Nephron progenitor cell (in vitro differentiated cells): ENCODE measurements around the gene OST4.

Experiments
- DNase-seq: peaks from one replicate; pipeline ENCODE4 v3.0.0; 2021
- H3K27ac Mint-ChIP-seq: 2 replicates; pipeline ENCODE4 v1.8.0; 2021; ENCODE audit warnings: mild to moderate bottlenecking, moderate library complexity, mixed read lengths
- H3K27me3 Mint-ChIP-seq: 2 replicates; pipeline ENCODE4 v1.8.0; 2021; ENCODE audit warnings: mild to moderate bottlenecking, low read depth, mixed read lengths; ENCODE audit not compliant: poor library complexity
- H3K36me3 Mint-ChIP-seq: 2 replicates; pipeline ENCODE4 v1.8.0; 2021; ENCODE audit warnings: low read depth, mixed read lengths
- H3K4me1 Mint-ChIP-seq: 2 replicates; pipeline ENCODE4 v1.8.0; 2021; ENCODE audit warnings: mixed read lengths
- H3K4me3 Mint-ChIP-seq: 2 replicates; pipeline ENCODE4 v1.8.0; 2021; ENCODE audit warnings: mild to moderate bottlenecking, moderate library complexity, mixed read lengths
- H3K9me3 Mint-ChIP-seq: 2 replicates; pipeline ENCODE4 v1.8.0; 2021; ENCODE audit warnings: mild to moderate bottlenecking, moderate library complexity, mixed read lengths
- TF ChIP-seq, protein P1 (sequence below): fragments of 200-600 bp; sonication (generic); IDR thresholded peaks from 2 replicates; pipeline ENCODE4 v1.5.0; 2021; ENCODE audit warnings: antibody characterized with exemption

OST4 gene

DNA sequence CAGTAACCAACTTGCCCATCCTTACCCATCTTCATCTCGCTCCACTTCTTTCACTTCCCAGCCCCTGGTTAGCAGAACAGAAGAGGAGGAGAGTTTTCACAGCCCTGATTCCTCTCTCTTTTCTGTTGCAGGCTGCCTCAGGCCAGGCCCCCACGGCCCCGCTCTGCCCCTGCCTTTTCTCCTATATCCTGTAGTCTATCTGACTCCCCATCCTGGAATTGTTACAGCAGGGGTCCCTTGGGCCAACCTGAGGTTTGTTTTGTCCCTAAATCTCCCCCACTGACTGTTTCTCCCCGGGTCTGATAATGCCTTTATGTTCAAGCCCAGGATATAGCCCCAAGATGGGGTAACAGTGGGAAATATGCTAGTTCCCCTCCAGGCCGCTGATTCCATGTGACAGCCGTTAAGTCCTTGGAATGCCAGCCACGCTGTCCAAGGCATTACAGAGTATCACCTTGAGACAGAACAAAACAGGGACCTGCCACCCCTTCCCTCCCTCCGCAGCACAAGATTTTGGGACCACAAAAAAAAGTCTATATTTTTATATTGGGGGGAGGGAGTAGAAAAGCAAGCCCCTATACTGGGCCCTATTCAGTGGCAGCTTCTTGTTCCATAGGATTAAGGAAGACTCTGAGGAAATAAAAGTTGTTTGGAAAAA lies 1.4 kb downstream of the OST4 start:
- Mint-ChIP-seq H3K4me3 (peak overlapping the region; percentile 99), H3K4me1 (peaks cover 62% of the 10 kb centered on the region), H3K9me3 (no peaks in the 10 kb centered on the region), H3K27ac (peak overlapping the region; percentile 44), H3K36me3 (peaks cover 55% of the 10 kb centered on the region), H3K27me3 (peaks cover 3% of the 10 kb centered on the region)
- TF ChIP-seq, protein P1, sequence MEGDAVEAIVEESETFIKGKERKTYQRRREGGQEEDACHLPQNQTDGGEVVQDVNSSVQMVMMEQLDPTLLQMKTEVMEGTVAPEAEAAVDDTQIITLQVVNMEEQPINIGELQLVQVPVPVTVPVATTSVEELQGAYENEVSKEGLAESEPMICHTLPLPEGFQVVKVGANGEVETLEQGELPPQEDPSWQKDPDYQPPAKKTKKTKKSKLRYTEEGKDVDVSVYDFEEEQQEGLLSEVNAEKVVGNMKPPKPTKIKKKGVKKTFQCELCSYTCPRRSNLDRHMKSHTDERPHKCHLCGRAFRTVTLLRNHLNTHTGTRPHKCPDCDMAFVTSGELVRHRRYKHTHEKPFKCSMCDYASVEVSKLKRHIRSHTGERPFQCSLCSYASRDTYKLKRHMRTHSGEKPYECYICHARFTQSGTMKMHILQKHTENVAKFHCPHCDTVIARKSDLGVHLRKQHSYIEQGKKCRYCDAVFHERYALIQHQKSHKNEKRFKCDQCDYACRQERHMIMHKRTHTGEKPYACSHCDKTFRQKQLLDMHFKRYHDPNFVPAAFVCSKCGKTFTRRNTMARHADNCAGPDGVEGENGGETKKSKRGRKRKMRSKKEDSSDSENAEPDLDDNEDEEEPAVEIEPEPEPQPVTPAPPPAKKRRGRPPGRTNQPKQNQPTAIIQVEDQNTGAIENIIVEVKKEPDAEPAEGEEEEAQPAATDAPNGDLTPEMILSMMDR = no peak
- no peak for DNase-seq

DNA sequence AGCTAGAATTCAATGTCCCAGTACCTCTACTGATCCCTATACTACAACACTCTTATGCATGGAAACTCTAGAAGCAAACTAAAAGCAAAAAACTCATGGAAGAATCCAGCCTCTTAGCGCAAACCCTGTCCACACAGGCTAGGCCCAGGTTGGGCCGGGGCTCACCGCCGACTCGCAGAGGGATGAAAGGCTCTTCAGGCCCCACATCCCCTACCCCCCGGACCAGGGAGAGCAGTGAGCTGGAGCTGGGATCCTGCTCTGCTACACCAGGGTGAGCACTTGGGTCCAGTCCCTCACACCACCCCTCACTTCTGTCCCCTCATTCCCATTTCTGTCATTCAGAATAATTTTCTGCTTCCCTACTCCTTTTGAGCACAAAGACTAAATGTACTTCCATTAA lies 2.0 kb downstream of the OST4 start:
- Mint-ChIP-seq H3K36me3 (peaks cover 61% of the 10 kb centered on the region), H3K27ac (peak overlapping the region; percentile 44), H3K27me3 (peaks cover 3% of the 10 kb centered on the region), H3K9me3 (no peaks in the 10 kb centered on the region), H3K4me3 (peak overlapping the region; percentile 99), H3K4me1 (peaks cover 56% of the 10 kb centered on the region)
- no peak for DNase-seq
- TF ChIP-seq, protein P1 = no peak

DNA sequence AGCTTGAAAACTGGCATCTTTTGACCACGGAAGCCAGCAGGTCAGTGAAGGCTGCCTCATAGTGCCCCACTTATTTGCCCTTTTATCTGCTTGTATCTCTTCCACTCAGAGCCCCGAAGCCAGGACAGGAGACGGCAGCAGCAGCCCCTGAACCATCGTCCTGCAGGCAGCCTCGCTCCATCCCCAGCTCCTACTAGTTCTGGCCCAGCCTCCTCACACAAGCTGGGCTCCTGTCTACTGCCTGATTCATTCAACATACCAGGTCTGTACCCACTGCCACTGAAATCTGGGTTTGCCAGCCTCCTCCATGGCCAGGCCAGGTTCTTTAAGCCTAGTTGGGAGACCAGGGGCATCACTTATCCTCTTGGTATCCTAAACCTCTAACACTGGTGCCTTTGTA lies 4.1 kb downstream of the OST4 start:
- H3K4me1 Mint-ChIP-seq = peaks cover 38% of the 10 kb centered on the region
- H3K27ac Mint-ChIP-seq = no peak overlapping the region
- TF ChIP-seq, protein P1 = no peak
- H3K27me3 Mint-ChIP-seq = peaks cover 3% of the 10 kb centered on the region
- no peak for DNase-seq
- H3K4me3 Mint-ChIP-seq = no peak overlapping the region
- H3K36me3 Mint-ChIP-seq = peaks cover 77% of the 10 kb centered on the region
- H3K9me3 Mint-ChIP-seq = no peaks in the 10 kb centered on the region

DNA sequence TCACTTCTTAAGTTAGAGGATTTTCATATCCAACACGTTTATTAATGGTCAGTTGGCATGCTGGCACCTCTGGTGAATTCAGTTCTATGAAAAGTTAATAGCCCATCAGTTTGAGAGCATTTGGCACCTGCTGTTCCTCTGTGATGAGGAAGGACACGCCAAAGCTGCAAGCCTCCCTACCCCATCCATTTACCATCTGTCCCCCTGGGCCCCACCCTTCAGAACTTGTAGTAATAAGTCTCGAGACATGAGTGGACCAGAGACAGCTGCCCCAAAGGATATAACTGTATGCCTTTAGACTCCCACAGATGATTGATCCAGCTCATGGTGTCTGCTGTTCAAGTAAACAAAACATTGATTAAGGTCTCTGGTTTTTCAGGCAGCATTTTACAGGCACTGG lies 6.3 kb downstream of the OST4 start:
- H3K9me3 Mint-ChIP-seq = no peaks in the 10 kb centered on the region
- peaks cover 73% of the 10 kb centered on the region for H3K36me3 Mint-ChIP-seq
- peaks cover 22% of the 10 kb centered on the region for H3K4me1 Mint-ChIP-seq
- peaks cover 3% of the 10 kb centered on the region for H3K27me3 Mint-ChIP-seq
- DNase-seq = no peak
- no peak overlapping the region for H3K4me3 Mint-ChIP-seq
- TF ChIP-seq, protein P1 = no peak
- no peak overlapping the region for H3K27ac Mint-ChIP-seq

DNA sequence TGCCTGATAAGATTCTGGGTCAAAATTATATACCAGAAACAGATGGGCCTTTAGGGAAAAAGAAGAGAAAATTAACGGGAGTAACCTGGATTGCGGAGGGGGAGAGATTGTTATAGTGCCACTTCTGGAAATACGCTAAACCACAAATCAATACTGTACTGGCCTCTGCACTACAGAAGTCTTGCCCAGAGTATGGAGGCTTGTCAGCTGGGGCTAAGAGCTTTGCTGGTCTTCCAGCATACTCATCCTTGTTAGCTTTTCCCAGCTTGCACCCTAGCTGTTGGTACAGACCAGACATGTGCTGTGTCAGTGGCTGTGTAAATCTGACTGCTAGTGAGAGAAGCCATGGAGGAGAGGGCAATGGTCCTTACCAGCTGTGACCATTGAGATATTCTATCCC lies 11.1 kb downstream of the OST4 start:
- no peak for DNase-seq
- Mint-ChIP-seq H3K9me3 (no peaks in the 10 kb centered on the region), H3K4me3 (no peak overlapping the region)

More for the DNA sequence above, 11.1 kb downstream of the OST4 start:
- TF ChIP-seq, protein P1 = no peak
- Mint-ChIP-seq H3K4me1 (no peaks in the 10 kb centered on the region), H3K27ac (no peak overlapping the region), H3K27me3 (no peaks in the 10 kb centered on the region), H3K36me3 (peaks cover 62% of the 10 kb centered on the region)
